Non-pigmented ciliary epithelial cell (primary cell): Measurements from ENCODE around the gene APOB.

Experiments used
- DNase-seq: peaks from one replicate; pipeline ENCODE4 v3.0.0-alpha.2; 2010; ENCODE audit warnings: low read depth

The APOB gene

DNA sequence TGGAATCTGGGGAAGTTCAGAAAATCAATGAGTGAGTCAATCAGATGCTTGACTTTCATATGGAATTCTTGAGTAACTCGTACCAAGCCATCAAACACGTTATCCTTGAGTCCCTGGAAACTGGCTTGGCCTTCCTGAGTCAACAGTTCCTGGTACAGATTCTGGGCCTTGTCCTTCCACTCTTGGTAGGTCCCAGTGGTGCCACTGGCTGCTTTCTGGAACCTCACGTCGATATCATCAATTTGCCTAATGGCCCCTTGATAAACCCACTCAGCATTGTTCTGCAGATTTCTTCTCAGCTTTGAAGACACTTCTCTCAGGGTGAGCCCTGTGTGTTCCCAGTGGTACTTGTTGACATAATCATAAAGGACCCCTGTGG, 41.1 kb downstream of the APOB start:
- no peak for DNase-seq

DNA sequence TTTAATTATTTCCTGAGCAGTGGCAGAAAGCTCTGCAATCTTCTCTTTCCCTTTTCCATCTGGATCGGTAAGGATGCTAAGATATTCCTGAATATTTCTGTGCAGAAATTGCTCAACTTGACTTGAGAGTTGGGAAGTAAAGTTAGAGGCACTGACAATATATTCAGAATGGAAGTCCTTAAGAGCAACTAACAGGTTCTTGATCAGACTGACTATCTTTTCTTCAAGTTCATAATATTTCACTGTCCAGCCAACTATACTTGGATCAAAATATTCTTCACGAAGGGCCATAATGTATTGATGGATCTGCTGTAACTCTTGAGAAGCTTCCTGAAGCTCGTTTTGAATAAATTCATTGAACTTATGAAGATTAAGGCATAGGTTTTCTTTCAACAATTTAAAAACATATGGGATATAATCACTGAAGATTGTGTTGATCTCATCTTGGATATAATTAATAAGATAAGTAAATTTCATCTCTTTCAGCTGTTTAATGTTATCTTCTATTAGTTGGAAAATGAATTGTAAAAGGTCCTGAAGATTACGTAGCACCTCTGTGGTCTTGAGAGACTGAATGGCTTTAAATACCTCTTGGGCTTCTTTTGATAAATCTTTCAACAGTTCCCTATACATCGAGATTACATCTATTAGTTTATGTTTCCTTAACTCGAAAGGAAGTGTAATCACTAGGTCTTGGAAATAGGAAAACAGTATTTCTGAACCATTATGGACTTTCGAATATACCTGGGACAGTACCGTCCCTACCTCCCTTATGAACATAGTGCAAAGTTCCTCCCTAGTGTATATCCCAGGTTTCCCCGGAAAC, 41.7 kb downstream of the APOB start:
- no peak for DNase-seq

DNA sequence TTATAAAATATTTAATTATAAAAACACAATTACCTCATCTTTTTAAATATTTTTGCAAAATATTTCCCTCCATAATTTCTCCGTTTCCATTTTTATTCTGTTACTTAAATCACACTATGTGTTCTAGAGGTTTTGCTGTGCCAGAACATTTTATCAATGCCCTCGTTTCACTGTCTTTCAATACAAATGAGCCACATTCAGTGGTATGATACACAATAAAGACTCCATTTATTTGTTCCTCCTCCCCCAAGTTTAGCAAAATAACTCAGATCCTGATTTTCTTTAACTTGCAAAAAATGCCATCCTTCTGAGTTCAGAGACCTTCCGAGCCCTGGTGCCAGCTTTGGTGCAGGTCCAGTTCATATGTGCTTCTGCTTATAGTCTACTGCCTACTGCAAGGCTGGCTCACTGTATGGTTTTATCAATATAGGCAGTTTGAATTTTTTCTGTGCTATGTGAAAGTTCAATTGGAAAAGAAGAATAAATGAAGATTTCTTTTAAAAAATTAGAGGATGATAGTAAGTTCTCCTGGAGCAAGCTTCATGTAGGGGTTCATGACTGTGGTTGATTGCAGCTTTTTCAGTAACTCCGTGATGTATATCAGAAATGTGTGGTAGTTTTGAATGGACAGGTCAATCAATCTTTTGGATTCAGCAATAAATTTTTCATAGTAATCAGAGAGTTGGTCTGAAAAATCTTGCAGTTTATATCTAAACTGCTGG, 42.5 kb downstream of the APOB start:
- no peak for DNase-seq

DNA sequence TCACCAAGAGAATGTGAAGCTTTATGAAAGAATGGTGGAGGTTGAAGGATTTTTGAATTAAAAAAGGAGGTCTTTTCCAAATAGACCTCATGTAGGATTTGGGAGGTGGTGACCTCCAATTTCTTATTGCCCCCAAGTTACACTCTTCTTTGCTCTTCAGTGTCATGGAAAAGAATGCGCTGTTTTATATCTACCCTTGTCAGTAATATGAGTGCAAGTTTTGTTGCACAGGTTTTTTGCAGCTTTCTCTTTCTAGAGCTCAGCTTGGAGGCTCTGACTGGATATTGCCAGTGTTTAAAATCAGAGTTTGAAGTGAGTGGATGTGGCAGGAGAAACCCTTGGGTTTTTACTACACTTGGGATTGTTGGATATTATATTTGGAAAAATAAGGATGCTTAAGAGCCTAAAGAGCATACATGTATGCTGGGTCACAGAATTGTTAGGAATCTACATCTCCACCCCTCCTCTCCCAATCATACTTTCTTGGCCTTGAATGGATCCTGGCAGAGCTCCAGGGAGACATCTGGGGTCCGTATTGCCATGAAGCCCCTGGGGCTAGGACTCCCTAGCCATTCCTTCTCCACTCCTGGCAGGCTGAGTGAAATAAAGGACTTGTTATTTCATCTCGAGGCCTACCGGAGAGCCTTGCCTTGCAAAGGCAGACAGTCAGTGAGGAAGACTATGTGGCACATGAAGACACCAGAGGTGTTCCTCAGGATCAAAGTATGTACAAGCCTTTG, 43.8 kb downstream of the APOB start:
- no peak for DNase-seq

DNA sequence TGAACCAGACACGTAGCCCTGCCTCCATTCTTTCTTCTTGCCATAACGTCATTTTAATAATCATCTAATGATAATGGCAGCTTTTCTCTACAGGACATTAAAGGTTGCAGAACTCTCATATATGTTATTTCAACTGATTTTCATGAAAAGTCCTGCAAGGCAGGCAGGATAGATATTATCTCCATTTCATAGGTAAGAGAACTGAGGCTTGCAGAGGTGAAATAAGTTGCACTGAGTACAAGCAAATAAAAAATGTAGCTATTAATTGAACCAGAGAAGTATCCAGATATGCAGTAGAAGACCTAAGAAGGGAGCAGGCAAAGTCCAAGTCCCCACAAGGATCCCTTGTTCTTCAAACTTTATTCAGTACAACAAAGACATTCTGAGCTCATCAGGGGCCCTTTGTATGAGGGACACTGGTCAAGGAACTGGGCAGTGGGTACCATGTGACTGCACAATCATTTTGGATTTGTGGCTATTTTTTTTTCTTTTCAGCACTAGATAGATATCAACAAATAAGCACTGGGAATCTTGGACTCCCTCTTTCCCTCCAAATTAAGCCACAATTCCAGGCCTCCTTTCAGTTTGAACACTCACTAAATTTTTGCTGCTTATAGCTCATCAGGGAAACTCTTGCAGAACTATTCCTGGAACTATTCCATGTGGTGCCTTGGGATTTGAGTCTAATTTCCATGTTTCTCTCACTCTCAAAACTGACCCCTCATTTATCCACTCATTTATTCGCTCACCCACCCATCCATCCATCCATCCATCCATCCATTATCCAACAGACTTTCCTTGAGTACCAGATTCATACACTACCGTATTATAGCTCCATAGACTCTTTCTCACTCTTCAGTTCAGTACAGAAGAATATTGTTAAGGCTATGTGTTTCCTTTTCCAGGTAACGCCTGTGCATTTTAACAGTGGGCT, 44.6 kb downstream of the APOB start:
- DNase-seq: no peak

GRCh38 chr2:20997953-20998722, 45.7 kb downstream of the APOB start:
- DNase-seq: no peak

DNA sequence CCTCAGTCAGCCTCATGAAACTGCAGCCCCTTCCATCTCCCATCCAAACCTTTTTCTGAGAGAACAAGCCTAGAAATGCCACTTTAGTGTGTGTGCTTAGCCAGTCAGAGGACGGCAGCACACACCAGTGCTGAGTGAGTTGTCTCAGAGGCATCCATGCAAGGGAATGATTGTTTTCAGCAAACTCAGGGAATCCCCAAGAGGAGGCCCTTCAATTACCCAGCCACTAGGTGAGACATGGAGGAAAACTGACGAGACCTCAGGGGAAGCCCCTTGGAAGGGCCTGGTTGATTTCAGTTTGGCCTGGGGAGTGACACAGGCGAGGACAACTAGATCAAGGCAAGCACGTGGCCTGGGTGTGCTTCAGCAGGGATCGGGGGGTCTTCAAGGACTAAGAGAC, 49.7 kb downstream of the APOB start:
- DNase-seq: no peak

DNA sequence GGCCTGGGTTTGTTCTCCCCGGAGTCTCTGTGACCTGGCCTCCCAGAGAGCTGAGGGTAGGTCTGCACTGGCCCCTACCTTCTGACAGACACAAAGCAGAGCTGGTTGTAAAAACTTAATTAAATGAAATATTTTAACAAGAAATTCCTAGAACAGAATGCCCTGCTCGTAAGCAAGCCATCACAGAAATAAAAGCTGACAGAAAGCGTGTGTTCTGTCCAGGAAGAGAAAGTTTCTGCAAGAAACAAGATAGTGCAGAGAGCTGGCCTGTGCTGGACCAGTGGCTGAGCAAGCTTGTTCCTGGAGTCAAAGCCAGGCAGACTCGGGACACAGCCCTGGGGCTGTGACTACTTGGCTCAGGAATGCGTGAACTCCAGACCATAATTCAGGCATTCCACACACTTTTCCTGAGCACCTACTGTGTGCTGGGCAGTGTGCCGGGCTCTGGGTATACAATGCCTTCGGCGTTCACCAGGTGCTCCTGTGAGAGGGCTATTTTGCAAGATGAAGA, 51.6 kb downstream of the APOB start:
- peak; percentile 19 for DNase-seq

GRCh38 chr2:20990442-20991430, 53.1 kb downstream of the APOB start:
- no peak for DNase-seq

- DNase-seq: no peak
These were observed 54.5 kb downstream of the APOB start for GRCh38 chr2:20989404-20989803.

GRCh38 chr2:20988905-20989304, 55.0 kb downstream of the APOB start:
- DNase-seq: no peak

- no peak for DNase-seq
These were observed 57.6 kb downstream of the APOB start for GRCh38 chr2:20986024-20986939.

- no peak for DNase-seq
These were observed 58.8 kb downstream of the APOB start for GRCh38 chr2:20985062-20985461.

DNA sequence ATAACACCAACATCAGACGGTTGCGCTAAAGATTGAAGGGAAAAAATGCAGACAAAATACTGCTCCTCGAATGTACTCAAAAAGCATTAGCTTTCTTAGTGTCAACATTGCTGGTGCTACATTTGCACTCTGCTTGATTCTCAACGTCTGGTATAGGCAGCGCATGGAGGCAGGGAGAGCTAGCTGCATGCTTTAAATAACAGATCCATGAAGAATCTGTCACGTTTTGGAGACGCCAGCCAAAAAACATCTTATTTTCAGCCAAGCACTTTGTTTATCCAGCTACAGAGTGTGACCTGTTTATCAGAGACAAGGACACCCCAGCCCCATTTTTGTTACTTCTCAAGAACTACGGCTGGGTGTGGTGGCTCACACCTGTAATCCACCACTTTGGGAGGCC, 59.5 kb downstream of the APOB start:
- no peak for DNase-seq

- no peak for DNase-seq
These were observed 60.0 kb downstream of the APOB start for GRCh38 chr2:20983844-20984243.

DNA sequence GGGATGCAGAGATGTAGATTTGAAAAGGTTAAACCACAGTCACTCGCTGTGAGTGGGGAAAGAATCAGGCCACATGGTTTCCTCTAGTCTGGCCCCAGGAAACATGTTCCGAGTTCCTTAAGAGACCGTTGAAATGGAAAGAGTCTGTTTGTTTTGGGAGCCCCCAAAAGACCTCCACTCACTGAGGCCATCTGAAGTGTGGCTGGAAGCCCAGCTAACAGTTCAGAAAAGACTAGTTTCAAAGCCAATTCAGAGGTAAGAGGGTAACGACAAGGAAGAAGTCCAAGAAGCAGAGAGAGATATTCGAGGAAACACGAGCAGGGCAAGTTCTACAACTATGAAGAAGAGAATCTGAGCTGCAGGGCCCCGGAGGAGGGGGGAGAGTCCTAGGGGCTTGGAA, 61.0 kb downstream of the APOB start:
- no peak for DNase-seq

GRCh38 chr2:20977520-20978180, 66.2 kb downstream of the APOB start:
- DNase-seq: no peak

- DNase-seq: no peak
These were observed 67.3 kb downstream of the APOB start for GRCh38 chr2:20976527-20976926.
